Stomach (tissue), 4 donors: ENCODE results near the gene RGS17.

Experiments used
- CTCF ChIP-seq, 7 experiments: fragments of 450-650 bp in 4 of 7; fragments of 200-600 bp in 3 of 7; sonication (generic) in 3 of 7; IDR thresholded peaks; one replicate each; pipeline ENCODE4 v1.5.1; 2016 to 2019; ENCODE audit warnings: antibody characterized with exemption in 7 of 7, control low read depth in 2 of 7, mild to moderate bottlenecking in 1 of 7
- POLR2A ChIP-seq, 4 donors: fragments of 450-650 bp; IDR thresholded peaks; one replicate each; pipeline ENCODE4 v1.6.1; 2016; ENCODE audit warnings: antibody characterized with exemption in 4 of 4, control low read depth in 2 of 4, mild to moderate bottlenecking in 1 of 4, moderate library complexity in 1 of 4

- TF ChIP-seq CTCF (IDR thresholded peaks at IDR 0.05) (no peak), POLR2A (IDR thresholded peaks at IDR 0.05) (no peak)
Measured at GRCh38 chr6:153125032-153125431, 6.0 kb downstream of the RGS17 start.
